HG03432 (cell line): ENCODE measurements around the gene PDLIM7.

ENCODE experiments used
- ATAC-seq: cut with Tn5 transposase; IDR thresholded peaks from one replicate; pipeline ENCODE4 v1.9.1; 2021; ENCODE audit warnings: mild to moderate bottlenecking, moderate library complexity; ENCODE audit not compliant: unreplicated experiment

The PDLIM7 gene

GRCh38 chr5:177446200-177447065, 51.0 kb downstream of the PDLIM7 start, which contains the start of gene PRR7:
Gene PRR7, plus strand, starts transcription at chr5:177446814. Its CDS starts 8,254 bp downstream, at chr5:177455068.
- peak; percentile 55 for ATAC-seq

- no peak for ATAC-seq
These were observed 51.5 kb downstream of the PDLIM7 start for GRCh38 chr5:177445917-177446199.

GRCh38 chr5:177445052-177445916, 52.1 kb downstream of the PDLIM7 start:
- no peak for ATAC-seq

- no peak for ATAC-seq
These were observed 53.0 kb downstream of the PDLIM7 start for GRCh38 chr5:177444106-177445051.

GRCh38 chr5:177443144-177443983, 54.0 kb downstream of the PDLIM7 start:
- no peak for ATAC-seq

- ATAC-seq: no peak
These were observed 55.2 kb downstream of the PDLIM7 start for GRCh38 chr5:177442066-177442826.

GRCh38 chr5:177440990-177441780, 56.2 kb downstream of the PDLIM7 start:
- ATAC-seq: no peak

- ATAC-seq: no peak
These were observed 57.0 kb downstream of the PDLIM7 start for GRCh38 chr5:177440211-177440989.

GRCh38 chr5:177439518-177440053, 57.8 kb downstream of the PDLIM7 start:
- no peak for ATAC-seq

GRCh38 chr5:177438468-177438867, 58.9 kb downstream of the PDLIM7 start:
- ATAC-seq: no peak

- ATAC-seq: no peak
These were observed 59.8 kb downstream of the PDLIM7 start for GRCh38 chr5:177437623-177438022.

GRCh38 chr5:177435847-177436536, 61.4 kb downstream of the PDLIM7 start:
- no peak for ATAC-seq

- no peak for ATAC-seq
These were observed 62.3 kb downstream of the PDLIM7 start for GRCh38 chr5:177434942-177435738.

- no peak for ATAC-seq
These were observed 63.0 kb downstream of the PDLIM7 start for GRCh38 chr5:177434437-177434836.

- ATAC-seq: no peak
These were observed 63.7 kb downstream of the PDLIM7 start for GRCh38 chr5:177433658-177434217.
